ENCODE data around the gene MINAR2. TPM values are rescaled to one million over a fixed set of nuclear protein-coding genes. Genes with fewer than 3 reads are reported as not detected.

The MINAR2 gene
- total and polyA plus RNA-seq, 9 of the 15 experiments (the other 6 are each of a cell fraction or from before 2014, with no cell fraction given), result not detected

DNA sequence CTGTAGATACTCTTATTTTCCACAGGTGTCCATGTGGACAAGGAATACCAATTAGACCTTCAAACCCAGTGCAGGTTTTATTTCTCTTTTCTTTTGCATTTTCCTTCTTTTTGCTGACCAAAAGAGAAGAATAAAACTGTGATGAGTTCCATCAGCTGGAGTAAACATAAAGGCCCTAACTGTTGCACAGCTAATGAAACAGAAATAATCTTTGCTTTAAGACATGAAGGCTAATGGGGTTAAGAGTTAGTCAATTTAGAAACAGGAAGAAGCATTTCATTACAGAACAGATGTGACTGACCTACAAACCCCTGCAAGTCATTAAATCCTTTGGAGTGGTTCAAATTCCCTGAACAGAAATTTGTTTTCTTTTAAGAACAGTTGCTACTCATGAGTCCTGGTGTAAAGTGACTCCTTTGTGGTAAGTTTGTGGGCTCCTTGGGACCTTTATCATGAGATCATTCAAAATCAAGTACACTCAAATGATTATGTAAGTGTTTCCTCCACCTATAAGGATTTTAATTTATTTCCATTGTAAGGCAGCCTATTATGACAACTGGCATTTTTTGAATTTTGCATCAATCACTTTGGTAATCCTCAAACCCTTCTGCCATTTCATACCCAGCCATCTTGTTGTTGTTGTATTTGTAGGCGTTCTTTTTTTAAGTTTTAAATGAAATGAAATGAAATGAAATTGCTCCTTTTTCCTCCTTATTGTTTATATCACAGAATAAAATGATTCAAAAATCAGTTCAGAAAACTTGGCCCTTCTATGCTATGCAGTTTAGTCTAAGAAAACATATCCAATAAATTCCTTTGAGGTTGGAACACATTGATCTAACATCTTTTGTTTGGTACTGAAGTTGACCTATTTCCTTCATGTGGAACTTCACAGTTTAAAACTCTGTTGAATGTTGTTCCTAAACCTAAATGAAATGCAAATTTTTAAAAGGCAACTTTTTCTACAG lies 1.3 kb downstream of the MINAR2 start (continued):
- TF ChIP-seq, protein P1, sequence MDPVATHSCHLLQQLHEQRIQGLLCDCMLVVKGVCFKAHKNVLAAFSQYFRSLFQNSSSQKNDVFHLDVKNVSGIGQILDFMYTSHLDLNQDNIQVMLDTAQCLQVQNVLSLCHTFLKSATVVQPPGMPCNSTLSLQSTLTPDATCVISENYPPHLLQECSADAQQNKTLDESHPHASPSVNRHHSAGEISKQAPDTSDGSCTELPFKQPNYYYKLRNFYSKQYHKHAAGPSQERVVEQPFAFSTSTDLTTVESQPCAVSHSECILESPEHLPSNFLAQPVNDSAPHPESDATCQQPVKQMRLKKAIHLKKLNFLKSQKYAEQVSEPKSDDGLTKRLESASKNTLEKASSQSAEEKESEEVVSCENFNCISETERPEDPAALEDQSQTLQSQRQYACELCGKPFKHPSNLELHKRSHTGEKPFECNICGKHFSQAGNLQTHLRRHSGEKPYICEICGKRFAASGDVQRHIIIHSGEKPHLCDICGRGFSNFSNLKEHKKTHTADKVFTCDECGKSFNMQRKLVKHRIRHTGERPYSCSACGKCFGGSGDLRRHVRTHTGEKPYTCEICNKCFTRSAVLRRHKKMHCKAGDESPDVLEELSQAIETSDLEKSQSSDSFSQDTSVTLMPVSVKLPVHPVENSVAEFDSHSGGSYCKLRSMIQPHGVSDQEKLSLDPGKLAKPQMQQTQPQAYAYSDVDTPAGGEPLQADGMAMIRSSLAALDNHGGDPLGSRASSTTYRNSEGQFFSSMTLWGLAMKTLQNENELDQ (CRISPR knock-in tag; IDR thresholded peaks at IDR 0.05; ENCODE audit: borderline replicate concordance), result no peak
- TF ChIP-seq, protein P2, sequence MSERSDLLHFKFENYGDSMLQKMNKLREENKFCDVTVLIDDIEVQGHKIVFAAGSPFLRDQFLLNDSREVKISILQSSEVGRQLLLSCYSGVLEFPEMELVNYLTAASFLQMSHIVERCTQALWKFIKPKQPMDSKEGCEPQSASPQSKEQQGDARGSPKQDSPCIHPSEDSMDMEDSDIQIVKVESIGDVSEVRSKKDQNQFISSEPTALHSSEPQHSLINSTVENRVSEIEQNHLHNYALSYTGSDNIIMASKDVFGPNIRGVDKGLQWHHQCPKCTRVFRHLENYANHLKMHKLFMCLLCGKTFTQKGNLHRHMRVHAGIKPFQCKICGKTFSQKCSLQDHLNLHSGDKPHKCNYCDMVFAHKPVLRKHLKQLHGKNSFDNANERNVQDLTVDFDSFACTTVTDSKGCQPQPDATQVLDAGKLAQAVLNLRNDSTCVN (CRISPR knock-in tag; IDR thresholded peaks at IDR 0.05), result no peak
- no peak for TF ChIP-seq SRF (CRISPR knock-in tag; IDR thresholded peaks at IDR 0.05)
- TF ChIP-seq, protein P3, sequence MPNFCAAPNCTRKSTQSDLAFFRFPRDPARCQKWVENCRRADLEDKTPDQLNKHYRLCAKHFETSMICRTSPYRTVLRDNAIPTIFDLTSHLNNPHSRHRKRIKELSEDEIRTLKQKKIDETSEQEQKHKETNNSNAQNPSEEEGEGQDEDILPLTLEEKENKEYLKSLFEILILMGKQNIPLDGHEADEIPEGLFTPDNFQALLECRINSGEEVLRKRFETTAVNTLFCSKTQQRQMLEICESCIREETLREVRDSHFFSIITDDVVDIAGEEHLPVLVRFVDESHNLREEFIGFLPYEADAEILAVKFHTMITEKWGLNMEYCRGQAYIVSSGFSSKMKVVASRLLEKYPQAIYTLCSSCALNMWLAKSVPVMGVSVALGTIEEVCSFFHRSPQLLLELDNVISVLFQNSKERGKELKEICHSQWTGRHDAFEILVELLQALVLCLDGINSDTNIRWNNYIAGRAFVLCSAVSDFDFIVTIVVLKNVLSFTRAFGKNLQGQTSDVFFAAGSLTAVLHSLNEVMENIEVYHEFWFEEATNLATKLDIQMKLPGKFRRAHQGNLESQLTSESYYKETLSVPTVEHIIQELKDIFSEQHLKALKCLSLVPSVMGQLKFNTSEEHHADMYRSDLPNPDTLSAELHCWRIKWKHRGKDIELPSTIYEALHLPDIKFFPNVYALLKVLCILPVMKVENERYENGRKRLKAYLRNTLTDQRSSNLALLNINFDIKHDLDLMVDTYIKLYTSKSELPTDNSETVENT (CRISPR knock-in tag; IDR thresholded peaks at IDR 0.05), result no peak
